Epithelial cell of proximal tubule (primary cell): ENCODE measurements around the gene GDF10. TPM values are rescaled to one million over a fixed set of nuclear protein-coding genes. Genes with fewer than 3 reads are reported as not detected.

Source experiments
- DNase-seq: peaks from one replicate; pipeline ENCODE4 v3.0.0-alpha.2; 2011; ENCODE audit warnings: low read depth
- H3K4me3 ChIP-seq: 2 replicates; pipeline ENCODE4 v1.5.1; 2011; ENCODE audit warnings: low read depth, mild to moderate bottlenecking, low read length
- total RNA-seq: library from RNA; depleted of rRNA; stranded (reverse); fragments of >200 nt; gene quantifications from 2 replicates; pipeline ENCODE4 v1.2.3, GENCODE V29; 2015
- TF ChIP-seq, protein P1 (sequence below): conservative IDR thresholded peaks from 2 replicates; pipeline ENCODE4 v1.5.1; 2012; ENCODE audit warnings: low read depth, mild to moderate bottlenecking, low read length

Gene GDF10
- total RNA-seq, 1 donor from 2014 or later: not detected

DNA sequence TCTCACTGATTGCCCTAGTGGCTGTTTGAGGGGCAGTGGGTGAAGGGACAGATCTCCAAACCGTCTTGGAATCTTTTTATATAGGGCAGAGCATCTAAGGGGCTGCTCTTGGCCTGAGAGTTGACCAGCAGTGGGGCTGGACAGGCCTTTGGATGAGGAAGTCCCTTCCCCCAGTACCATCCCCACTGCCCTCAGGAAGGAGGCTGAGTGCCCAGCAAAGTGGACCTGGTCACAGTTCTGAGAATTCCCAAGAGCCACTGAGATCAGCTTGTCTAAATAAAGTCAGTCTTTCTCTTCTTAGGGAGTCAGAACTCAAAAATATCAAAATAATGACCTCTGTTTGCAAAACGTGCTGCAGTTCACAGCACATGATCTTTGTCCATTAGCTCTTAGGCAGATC is 5.6 kb downstream of the GDF10 start:
- TF ChIP-seq, protein P1, sequence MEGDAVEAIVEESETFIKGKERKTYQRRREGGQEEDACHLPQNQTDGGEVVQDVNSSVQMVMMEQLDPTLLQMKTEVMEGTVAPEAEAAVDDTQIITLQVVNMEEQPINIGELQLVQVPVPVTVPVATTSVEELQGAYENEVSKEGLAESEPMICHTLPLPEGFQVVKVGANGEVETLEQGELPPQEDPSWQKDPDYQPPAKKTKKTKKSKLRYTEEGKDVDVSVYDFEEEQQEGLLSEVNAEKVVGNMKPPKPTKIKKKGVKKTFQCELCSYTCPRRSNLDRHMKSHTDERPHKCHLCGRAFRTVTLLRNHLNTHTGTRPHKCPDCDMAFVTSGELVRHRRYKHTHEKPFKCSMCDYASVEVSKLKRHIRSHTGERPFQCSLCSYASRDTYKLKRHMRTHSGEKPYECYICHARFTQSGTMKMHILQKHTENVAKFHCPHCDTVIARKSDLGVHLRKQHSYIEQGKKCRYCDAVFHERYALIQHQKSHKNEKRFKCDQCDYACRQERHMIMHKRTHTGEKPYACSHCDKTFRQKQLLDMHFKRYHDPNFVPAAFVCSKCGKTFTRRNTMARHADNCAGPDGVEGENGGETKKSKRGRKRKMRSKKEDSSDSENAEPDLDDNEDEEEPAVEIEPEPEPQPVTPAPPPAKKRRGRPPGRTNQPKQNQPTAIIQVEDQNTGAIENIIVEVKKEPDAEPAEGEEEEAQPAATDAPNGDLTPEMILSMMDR: no peak
- DNase-seq: no peak
- no peak overlapping the region for H3K4me3 ChIP-seq

GRCh38 chr10:47306387-47307210 is 6.6 kb downstream of the GDF10 start:
- TF ChIP-seq, protein P1: no peak
- no peak overlapping the region for H3K4me3 ChIP-seq
- DNase-seq: no peak

- DNase-seq: no peak
- TF ChIP-seq, protein P1: no peak
- no peak overlapping the region for H3K4me3 ChIP-seq
These were observed 7.4 kb downstream of the GDF10 start for GRCh38 chr10:47307381-47307780.

DNA sequence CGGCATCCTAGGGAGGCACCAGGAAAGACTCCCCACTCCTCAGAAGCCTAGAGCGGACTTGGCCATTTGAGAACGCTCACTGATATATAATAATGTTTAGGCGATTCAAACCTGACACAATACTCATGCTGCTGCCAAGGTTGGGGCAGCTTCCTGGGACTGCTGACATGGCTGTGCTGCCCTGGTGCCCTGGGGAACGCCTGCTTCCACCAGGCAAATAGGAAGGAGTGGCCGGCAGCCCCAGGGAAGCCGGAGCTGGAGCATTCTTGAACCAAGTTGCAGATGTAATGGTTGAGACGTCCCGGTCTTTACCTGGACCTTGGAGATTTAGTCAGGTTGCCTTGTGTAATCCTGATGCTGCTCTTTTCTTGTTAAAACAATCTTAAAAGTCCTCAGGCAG is 8.8 kb downstream of the GDF10 start:
- no peak for DNase-seq

DNA sequence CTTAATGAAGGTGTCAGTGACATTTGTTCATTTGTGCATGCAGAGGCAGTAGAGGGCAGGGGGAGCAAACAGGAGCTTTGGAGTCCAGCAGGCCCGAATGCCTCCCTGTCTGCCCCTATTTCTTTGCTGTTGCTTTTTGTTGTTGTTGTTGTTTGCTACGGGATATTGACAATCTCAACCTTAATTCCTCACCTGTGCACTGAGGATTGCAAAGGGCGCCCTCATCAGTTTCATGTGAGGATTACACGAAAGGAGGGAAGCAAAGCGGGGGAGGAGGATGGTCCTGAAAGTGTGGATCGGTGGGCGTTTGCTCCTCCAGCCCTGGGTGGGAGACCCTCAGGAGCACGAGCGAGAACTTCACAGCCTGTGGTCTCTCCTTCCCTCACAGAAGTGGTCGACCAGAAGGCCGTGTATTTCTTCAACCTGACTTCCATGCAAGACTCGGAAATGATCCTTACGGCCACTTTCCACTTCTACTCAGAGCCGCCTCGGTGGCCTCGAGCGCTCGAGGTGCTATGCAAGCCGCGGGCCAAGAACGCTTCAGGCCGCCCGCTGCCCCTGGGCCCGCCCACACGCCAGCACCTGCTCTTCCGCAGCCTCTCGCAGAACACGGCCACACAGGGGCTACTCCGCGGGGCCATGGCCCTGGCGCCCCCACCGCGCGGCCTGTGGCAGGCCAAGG is 9.6 kb downstream of the GDF10 start:
- H3K4me3 ChIP-seq: no peak overlapping the region
- DNase-seq: no peak
- TF ChIP-seq, protein P1: peak; percentile 48

More for the DNA sequence above, 8.8 kb downstream of the GDF10 start:
- TF ChIP-seq, protein P1: no peak
- H3K4me3 ChIP-seq: no peak overlapping the region

DNA sequence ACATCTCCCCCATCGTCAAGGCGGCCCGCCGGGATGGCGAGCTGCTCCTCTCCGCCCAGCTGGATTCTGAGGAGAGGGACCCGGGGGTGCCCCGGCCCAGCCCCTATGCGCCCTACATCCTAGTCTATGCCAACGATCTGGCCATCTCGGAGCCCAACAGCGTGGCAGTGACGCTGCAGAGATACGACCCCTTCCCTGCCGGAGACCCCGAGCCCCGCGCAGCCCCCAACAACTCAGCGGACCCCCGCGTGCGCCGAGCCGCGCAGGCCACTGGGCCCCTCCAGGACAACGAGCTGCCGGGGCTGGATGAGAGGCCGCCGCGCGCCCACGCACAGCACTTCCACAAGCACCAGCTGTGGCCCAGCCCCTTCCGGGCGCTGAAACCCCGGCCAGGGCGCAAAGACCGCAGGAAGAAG is 10.1 kb downstream of the GDF10 start:
- TF ChIP-seq, protein P1: no peak
- DNase-seq: no peak
- no peak overlapping the region for H3K4me3 ChIP-seq
